ENCODE results near the gene GTPBP6. TPM values are rescaled to one million over a fixed set of nuclear protein-coding genes. Genes with fewer than 3 reads are reported as not detected.
A peak's percentile ranks its signal among the peaks of the same experiment; 100 is the strongest.
"Not testable (repeated sequence)": the region's sequence is repeated elsewhere in the genome, so short reads cannot be mapped to it uniquely, and the experiment has no call there.

Gene GTPBP6
- total RNA-seq, 1 donor from 2014 or later = 66.3 TPM

GRCh38 chrX:257681-258289 lies 60.8 kb downstream of the GTPBP6 start:
- no peak overlapping the region for H3K4me3 Mint-ChIP-seq
- peak; percentile 41 for DNase-seq

DNA sequence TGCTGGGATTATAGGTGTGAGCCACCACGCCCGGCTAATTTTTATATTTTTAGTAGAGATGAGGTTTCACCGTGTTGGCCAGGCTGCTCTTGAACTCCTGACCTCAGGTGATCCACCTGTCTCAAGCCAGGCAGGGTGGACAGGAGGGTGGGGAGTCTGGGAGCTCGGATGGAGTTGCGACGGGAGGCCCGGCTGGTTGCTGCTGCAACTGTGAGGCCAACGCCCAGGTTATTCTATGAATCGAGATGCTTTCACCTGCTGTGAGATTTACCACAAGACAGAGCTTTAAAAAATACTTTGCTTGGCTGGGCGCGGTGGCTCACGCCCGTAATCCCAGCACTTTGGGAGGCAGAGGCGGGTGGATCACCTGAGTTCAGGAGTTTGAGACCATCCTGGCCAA lies 61.5 kb downstream of the GTPBP6 start:
- H3K27ac Mint-ChIP-seq; intact Hi-C loops (cut with micrococcal nuclease): not testable (repeated sequence)
- peak; percentile 44 for DNase-seq

More at GRCh38 chrX:257681-258289, 60.8 kb downstream of the GTPBP6 start:
- intact Hi-C loops (cut with micrococcal nuclease) = no loop called here
- Mint-ChIP-seq H3K4me1 (no peaks in the 10 kb centered on the region), H3K27ac (no peak overlapping the region), H3K27me3 (no peaks in the 10 kb centered on the region), H3K9me3 (peaks cover 5% of the 10 kb centered on the region), H3K36me3 (ENCODE audit: low read depth) (no peaks in the 10 kb centered on the region)

DNA sequence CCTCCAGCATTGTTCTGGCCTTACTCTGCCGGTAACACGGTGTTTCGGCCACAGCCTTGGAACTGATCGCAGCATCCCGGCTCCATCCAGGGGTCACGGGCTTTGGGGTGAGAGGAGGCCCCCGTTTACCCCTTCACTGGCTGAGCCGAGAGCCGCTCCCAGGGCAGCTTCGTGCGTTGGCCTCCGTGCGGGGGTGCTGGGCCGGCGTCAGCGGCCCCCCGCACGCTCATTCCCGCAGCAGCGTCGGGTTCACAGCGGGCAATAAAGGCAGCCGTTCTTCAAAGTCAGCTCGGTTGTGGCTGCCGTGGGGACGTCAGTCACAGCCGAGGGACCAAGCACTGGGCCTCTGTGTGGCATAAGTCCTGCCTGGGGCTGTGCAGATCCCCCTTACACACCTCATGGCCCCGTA lies 62.7 kb downstream of the GTPBP6 start:
- no peaks in the 10 kb centered on the region for H3K27me3 Mint-ChIP-seq
- intact Hi-C loops (cut with micrococcal nuclease) = no loop called here
- no peaks in the 10 kb centered on the region for H3K36me3 Mint-ChIP-seq (ENCODE audit: low read depth)
- H3K9me3 Mint-ChIP-seq = peaks cover 13% of the 10 kb centered on the region
- H3K4me1 Mint-ChIP-seq = peaks cover 5% of the 10 kb centered on the region
- DNase-seq = peak; percentile 50
- H3K27ac Mint-ChIP-seq = no peak overlapping the region
- H3K4me3 Mint-ChIP-seq = no peak overlapping the region

More for the DNA sequence above, 61.5 kb downstream of the GTPBP6 start:
- H3K4me3 Mint-ChIP-seq; H3K36me3 Mint-ChIP-seq (ENCODE audit: low read depth); H3K4me1 Mint-ChIP-seq; H3K27me3 Mint-ChIP-seq: not testable (repeated sequence)
- peaks cover 12% of the 10 kb centered on the region for H3K9me3 Mint-ChIP-seq

Other genes starting within 250 kb of the GTPBP6 start
- gene PLCXD1, start 37.4 kb downstream of the GTPBP6 start, total RNA-seq = 66.0 and 68.7 TPM in 2 replicates
- 47.5 and 47.8 TPM in 2 replicates for gene PPP2R3B, start 68.1 kb upstream of the GTPBP6 start, total RNA-seq